Activated CD8-positive, alpha-beta memory T cell treated with anti-CD3 and anti-CD28 coated beads for 4 hours (primary cell): Measurements from ENCODE around the gene RNF144A.

ENCODE experiments used
- DNase-seq, 2 donors: peaks; one replicate each; pipeline ENCODE4 v3.0.0-alpha.2; 2020; ENCODE audit warnings: low read depth in 2 of 2

Gene RNF144A

DNA sequence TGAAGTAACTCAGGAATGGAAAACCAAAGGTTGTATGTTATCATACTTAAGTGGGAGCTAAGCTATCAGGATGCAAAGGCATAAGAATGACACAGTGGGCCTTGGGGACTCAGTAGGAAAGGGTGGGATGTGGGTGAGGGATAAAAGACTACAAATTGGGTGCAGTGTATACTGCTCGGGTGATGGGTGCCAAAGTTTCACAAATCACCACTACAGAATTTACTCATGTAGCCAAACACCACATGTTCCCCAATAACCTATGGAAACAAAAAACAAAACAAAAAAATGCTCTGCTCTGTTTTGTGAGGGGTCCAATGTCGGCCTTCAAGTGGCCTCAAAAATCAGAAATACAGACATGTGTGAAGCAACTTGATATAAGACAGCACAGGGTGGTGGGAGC, 8.9 kb upstream of the RNF144A start:
- DNase-seq = no peak

DNA sequence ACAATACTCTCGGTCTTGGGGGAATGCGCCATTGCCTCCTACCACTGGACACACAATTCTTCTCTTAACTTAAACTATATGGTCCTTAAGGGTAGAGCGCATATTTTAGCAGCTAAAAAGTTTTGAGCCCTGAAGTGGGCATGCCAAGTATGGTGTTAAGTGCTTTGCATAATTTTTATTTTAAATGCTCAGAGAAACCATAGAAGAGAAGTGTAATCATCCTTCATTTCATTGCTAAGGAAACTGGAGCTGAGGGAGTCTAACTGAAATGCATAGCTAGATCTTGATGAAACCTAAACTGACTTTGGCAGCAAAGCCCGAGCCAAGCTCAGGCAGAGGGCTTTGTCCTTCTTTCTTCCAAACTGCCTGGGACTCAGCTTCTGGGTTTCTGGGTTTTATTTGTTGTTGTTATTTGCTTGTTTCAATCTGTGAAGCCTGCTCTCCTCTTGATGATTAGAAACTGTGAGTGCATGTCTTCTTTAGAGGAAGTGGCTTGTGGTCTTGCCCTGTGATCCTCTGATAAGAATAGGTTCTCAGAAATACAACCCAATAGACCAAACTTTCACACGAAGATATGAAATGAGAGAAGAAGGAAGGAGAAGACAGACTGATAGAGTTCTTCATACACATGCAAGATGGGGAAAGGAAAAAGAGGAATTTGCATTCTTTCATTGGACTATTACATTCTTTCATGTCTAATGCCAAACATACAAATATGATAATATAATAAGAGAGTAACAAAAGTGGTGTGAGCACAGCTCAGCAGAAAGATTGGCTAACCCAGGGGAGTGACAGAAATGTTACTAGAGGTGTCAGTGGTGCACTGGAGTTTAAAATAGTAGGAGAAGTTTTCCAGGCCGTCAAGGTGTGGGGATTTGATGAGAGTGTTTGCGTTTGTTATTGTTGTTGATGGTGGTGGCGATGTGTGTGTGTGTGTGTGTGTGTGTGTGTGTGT, 7.5 kb upstream of the RNF144A start:
- DNase-seq = peak in 1 of 2 donors; percentile 28

DNA sequence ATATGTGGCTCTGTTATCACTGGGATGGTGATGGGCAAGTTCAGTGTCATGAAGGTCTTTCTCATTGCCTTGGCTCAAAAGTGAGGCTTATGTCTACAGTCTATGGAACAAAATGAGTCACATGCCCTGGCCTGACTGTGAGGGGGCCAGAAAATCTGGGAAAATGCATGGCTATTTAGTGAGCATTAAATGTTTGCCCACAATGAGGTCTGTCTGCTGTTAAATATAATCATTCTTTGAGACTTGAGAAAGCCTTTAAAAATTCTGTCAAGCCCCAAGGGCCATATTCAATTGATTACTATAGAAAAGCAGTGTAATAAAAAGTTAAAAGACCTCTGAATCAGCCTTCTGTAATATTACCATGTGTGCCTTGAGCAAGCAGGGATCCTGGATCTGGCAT, 5.5 kb upstream of the RNF144A start:
- DNase-seq = no peak

DNA sequence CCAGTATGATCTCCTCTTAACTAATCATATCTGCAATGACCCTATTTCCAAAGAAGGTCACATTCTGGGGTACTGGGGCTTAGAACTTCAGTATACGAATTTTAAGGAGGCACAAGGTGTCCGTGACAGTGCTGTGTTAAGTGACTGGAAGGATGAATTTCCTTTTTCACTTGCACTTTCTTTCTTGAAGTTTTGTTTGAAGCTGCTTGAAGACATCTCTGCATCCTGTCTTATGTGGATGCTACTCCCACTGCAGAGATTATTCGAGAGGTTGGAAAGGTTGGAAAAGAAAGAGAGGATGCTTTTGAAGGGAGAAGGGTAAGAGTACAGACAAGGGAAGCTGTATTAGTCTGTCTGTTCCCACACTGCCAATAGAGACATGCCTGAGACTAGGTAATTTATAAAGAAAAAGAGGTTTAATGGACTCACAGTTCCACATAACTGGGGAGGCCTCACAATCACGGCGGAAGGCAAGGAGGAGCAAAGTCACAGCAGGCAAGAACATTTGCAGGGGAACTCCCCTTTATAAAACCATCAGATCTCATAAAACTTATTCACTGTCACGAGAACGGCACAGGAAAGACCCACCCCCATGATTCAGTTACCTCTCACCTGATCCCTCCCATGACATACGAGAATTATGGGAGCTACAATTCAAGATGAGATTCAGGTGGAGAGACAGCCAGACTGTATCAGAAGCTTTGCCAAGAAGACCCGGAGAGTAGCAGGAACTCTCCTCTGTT, 3.6 kb upstream of the RNF144A start:
- peak in 1 of 2 donors; percentile 35 for DNase-seq

DNA sequence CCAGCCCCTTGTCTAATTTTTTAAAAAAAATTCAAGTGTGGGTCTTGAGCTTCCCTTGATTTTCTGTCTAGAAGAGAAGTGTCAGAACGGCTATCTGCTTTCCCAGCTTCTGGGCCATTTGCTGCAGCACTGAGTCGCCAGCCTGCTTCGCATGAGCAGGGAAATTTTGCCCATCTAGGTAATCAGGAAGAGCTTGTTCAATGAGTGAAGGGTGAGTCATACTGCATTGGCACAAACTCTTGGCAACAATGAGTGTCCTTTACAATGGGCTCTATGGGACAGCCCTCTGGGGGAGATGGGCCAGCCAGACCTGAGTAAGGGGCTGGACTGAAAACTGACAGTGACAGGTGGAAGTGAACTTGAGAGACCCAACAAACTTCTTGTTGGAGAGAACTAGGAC, 2.4 kb upstream of the RNF144A start:
- no peak for DNase-seq

DNA sequence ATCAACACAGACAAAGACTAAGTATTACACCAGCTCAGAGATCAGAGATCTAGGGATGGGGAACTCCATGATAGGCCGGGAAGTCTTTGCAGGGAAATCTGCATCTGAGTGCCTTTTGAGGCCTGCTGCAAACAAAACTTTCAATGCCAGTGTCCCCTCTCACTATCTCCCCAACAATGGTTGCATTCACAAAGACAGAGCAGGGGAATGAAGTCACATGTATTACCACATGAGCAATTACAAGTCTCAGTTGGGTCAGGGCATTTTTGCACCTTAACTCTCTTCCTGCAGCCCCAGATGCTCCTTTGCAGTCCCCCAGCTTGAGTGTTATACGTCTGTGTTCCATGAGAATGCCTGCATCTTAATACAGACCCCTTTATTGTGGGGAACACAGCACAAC, 1.8 kb upstream of the RNF144A start:
- DNase-seq = no peak

DNA sequence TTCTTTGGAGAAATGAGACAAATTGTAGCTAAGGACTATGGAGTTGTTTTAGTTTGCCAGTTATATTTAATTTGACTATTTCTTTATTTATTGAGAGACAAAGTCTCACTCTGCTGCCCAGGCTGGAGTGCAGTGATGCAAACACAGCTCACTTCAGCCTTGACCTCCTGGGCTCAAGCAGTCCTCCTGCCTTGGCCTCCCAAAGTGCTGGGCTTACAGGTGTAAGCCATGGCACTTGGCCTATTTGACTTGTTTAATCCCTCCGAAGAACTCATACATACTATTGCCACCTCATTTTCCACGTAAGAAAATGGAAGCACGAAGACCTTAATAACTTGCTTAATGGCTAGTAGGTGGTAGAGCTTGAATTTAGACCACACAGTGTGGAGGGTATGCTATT, 988 bp upstream of the RNF144A start:
- no peak for DNase-seq

DNA sequence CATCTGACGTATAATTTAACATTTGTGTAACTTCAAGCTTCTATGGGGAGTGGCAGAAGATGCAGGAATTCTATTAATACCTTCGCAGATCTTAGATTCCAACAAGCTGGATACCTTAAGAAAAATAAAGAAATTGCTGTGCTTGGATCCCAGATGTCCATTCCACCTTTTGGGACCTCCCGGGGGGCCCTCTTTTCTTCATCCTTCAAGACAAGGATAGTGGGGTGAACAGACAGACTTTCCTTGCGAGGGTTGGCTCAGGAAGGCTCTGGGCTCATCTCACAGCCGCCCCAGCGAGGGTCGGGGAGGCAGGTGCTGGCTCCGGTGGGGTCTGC, 509 bp upstream of the RNF144A start:
- DNase-seq = no peak

DNA sequence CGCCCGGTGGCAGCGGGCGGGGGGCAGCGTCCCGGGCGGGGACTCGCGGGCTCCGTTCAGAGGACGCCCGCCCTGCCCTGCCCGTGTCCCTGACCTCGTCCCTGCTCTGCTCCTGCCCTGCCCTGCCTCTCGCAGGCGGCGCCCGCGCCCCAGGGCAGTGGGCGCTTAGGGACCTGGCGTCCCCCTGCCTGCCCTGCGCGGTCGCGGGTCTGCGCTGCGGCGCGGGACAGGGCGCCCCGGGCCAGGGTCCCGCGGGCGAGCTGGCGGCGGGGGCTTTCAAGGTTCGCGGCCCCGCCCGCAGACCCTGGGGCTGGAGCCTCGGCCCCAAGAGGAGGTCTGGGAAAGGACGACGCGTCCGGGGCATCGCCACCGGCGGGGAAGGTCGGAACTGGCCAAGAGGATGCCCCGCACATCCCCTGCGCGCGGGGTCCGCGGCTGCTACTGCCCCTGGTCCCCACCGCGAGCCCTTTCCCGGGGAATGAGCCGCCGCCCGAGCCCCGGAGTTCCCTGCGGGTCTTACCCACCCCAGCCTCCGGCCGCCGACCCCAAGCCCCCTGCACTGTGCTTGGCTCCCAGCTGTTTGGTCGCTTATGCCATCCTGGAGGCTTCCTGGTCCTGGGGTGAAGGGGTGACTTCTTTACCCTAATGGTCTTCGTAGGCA, 679 bp downstream of the RNF144A start:
- no peak for DNase-seq

DNA sequence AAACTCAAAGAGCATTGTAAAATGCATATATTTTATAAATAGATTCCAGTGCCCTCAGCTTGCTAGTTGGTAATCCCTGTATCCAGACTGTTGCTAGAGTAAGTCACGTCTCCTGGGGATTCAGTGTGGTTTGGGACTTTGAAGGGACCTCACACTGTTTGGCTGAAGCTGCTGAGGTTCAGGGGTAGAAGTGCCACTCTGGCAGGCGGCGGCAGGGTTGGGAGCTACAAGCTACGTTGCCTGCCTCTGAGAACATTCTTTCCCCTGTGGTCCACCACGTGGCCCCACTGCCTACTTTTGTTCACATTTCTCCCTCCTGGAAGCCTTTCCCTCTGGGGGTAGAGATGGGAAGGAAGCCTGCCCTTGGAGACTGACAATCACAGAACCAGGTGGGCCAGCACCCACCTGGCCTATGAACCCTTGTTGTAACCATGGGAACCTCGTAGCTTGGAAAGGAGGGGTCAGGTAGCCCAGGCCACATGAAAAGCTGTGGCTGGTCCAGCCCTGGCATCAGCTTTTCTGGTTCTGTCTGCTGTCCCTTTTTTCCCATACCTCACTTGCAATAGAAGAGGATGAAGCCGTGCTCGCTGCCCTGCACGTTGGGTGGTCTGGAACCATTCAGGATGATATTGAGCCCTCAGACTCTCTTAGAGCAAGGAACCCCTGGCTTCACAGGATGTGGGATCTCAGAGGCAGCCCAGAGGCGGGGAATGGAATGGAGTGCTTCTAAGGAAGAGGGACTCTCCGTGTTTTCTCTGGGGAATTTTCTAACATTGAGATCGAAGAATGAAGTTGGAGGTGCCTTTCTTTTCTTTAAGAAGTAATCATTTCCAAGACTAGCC, 2.9 kb downstream of the RNF144A start:
- DNase-seq = no peak

DNA sequence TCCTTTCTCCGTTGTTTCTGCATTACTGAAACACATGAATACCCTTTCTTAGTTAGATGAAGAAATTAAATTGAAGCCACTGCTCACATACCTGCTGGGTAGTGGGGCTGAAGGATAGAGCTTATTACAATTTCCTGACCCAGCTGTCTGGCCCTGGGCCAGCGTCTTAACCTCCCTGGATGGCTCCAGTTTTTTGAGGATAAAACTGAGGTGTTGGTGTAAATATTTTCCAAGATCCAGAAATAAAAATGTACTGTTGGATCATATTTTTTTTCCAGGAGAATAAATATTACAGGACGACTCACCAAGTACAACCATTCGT, 3.5 kb downstream of the RNF144A start:
- DNase-seq = no peak

DNA sequence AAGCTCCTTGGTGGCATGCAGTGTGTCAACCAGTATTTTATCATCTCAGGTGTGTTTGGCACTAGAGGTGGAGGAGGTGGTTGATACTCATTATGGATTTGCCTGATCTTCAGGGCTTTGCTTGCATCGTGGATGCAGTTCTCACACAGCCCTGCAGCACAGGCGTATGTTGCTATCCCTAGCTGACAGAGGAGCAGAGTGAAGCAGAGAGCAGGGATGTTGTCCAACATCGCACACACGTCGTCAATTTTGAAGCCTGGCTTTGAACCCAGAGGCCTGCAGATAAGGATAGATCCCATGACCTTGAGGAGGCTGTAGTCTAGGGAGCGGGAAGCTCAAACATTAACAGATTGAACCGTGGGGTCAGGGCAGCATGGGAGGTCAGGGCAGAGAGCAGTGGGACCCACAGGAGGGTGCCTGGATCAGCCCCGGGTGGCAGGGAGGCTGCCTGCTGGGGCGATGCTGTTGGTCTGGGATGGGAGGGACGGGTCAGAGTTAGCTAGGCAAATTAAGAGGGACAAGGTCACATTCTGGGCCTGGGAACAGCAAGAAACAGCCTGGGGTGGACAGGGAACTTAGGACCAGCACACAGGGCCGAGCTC, 4.2 kb downstream of the RNF144A start:
- no peak for DNase-seq

DNA sequence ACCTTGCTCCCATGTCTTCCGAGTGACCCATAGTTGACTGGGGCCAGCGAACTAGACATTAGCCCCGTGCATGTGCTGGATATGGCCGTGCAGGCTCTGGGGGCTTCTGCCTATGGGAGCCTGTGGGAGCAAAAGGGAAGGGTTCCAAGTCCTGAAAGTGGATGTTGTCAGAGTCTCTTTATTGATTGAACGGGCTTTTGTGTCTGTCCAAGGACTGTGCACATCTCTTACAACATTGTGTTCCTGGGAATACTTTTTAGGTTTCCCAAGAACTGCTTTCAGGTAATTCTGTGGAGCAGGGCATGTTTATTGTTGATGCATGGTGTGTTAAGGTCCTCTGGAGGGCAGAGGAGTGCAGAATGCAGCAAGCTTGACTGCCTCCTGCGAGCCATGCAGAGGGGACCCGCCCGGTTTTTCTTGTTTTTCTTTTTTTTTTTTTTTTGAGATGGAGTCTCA, 5.0 kb downstream of the RNF144A start:
- no peak for DNase-seq

DNA sequence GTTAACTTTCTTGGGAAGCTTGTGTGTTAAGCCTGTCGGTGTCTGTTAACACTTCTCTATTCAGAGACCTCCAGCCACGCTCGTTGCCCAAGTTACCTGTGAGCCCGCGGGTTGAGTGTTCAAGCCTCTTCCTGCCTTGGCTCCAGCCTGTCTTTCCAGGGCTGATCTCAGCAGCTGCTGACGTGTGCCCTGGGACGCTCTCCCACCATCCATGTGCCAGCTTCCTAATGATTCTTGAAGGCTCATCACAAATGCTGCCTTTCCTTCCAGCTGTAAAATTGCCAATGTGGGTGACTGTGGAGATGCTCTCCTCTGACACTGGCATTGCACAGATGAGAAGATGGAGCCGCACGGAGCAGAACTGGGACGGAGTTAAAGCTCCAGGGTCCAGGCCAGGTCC, 6.1 kb downstream of the RNF144A start:
- DNase-seq = no peak

DNA sequence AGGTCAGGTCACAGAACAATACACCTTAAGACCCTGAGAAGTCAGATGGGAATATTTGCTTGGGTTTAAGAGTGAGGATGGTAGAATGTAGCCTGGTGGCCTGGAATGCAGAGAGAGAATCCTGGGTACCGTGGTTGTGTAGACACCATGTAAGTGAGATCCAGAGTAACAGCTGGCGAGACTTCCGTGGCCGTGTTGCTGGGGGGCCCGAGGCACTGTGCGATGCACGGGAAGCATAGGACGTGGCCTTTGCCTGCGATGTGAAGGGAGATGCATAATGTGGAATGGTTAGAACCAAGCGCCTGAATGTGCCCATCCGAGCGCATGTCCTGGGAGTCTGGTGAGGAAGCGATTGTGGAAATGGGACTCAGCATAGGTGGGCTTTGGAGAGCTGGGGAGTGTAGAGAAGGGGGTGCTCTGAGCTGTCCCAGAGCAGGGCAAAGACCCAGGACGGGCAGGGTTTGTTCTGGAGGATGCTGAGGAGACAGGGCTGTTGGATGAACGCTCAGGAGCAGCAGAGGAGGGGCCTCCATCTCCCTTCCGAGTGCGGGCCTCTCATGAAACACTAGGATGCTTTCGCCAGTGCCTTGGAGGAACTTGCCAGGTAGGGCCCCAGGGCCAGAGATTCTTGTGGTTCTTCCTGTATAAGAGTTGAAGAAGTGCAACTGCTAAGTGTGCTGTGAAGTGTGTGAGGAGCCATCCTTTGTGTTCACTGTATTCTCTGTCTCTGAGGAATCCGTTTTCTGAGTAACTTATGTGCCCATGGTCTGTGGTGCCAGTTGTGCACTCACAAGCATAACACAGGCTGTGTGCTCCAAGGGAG, 7.1 kb downstream of the RNF144A start:
- no peak for DNase-seq

DNA sequence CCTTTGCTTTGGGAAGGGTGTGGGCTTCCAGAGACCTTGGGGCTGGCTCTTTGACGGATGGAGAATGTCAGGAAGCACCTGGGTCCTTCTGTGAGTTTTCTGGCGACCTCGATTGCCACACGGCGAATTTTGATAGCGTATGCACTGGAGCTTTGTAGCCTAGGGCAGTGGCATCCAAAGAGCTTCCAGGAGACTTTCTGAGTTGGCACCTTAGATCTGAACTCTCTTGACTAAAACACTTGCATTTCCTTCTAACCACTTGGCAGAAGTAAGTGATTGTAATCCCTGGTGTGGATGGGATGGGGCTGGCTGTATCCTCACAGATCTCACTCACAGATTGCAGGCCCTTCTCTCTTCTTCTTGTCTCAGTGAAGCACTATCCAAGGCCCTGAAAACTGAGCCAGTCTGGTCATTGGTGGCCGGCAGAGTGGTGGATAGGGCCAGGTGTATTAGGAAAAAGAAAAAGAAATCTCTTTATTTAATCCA, 7.8 kb downstream of the RNF144A start:
- no peak for DNase-seq

DNA sequence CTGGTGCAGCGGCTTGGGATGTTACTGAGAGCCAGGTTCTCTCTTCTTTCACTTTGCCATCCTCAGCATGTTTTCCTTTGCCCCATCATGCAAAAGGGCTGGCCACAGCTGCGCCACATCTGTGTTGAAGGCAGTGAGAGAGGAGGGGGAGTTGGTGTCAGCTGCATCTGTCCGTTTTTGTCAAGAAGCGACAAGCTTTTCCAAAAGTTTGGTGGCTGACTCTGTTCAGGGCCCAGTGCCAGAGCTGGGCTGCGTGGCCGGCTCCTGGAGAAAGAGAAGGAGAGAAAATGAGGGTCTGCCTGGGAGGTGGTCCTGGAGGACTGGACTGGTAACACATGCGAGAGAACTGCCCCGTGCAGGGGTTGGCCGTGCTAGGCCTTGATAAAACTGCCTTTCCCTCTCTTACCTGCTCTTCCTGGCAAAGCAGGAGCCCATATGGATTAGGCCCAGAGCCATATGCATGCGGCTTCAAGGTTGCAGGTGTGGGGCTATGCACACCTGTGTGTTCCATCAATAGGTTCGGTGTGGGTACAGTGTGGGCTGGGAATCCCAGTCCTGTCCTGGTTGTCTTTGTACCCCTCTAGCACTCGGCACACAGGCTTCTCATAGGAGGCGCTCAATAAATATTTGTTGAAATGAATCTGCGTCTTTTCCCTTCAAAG, 9.0 kb downstream of the RNF144A start:
- no peak for DNase-seq

DNA sequence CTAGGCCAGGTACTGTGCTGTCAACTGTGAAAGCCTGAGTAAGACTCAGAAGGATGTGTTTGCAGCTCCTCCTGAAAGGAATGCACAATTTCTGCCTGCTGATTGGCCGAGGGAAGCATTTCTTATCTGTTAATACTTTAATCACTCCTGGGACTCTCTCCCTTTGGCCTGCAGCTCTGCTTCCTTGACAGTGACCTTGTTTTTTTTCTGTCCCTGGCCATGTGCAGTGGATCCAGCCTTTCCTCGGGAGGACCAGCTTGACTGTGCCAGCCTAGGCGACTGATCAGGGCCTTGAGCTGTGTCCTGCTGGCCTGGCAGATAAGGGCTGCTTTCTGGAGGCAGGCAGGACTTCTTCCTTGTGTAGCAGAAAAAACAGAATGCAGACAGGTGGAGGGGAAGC, 10.0 kb downstream of the RNF144A start:
- no peak for DNase-seq

DNA sequence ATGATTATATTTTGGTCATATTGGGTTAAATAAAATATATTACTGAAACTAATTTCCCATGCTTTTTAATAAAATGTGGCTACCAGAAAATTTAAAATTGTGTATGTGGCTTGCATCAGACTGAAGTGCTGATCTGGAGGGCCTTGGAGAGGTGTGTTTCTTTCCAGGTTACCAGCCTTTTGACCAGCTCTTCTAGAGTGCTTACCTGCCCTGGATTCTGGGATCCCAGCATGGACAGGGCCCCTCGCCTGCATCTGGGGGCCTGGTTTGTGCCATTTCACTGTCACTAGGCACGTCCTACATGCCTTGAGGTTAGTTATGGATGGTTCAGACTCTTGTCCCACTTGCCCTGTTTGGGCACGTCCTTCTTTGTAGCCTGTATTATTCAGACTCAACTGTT, 10.5 kb downstream of the RNF144A start:
- DNase-seq = no peak

DNA sequence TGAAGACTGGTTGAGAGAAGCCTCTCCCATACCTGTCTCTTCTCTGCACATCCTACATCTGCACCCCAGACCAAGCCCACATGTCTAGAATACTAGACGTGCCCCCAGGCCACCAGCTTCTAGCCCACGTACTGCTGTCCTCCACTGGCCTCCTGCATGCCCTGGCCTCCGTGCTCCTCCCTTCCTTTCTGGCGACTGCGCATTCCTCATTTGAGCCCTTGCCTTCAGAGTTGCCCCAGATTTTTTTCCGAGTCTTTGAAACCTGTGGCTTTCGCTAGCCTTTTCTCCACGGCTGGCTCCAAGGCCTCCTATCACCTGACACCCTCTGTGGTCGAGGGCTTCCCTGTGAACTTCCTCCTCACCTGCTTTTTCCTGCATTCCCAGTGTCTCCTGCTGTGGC, 11.2 kb downstream of the RNF144A start:
- no peak for DNase-seq
